A549 (cell line): ENCODE data around the gene PCDH18.

Source experiments
- CTCF ChIP-seq: fragments of >200 bp; sonication (Bioruptor Twin); formaldehyde crosslinking; IDR thresholded peaks from 3 replicates; pipeline ENCODE4 v1.5.1; 2016
- JUN ChIP-seq, 2 experiments: fragments of >200 bp; sonication (Bioruptor Twin); formaldehyde crosslinking; IDR thresholded peaks; 2 replicates in 1 of 2; 3 replicates in 1 of 2; pipeline ENCODE4 v1.6.1; 2016 to 2017
- POLR2A ChIP-seq: IDR thresholded peaks from 2 replicates; pipeline ENCODE4 v1.6.1; 2012; ENCODE audit warnings: mild to moderate bottlenecking, low read length
- RAD21 ChIP-seq, 2 experiments: fragments of >200 bp in 1 of 2; sonication (Bioruptor Twin) in 1 of 2; formaldehyde crosslinking in 1 of 2; IDR thresholded peaks in 1 of 2; conservative IDR thresholded peaks in 1 of 2; 2 replicates in 1 of 2; 3 replicates in 1 of 2; pipeline ENCODE4 v1.6.1; 2012 to 2018; ENCODE audit warnings: inconsistent platforms in 1 of 2
- RCOR1 ChIP-seq: fragments of 150-350 bp; IDR thresholded peaks from 2 replicates; pipeline ENCODE4 v1.6.1; 2014; ENCODE audit warnings: antibody characterized with exemption, low read length, low read depth
- RFX5 ChIP-seq: fragments of 450-650 bp; IDR thresholded peaks from 2 replicates; pipeline ENCODE4 v1.7.1; 2014; ENCODE audit warnings: antibody characterized with exemption, mild to moderate bottlenecking, moderate library complexity
- SMC3 ChIP-seq: fragments of >200 bp; sonication (Bioruptor Twin); formaldehyde crosslinking; IDR thresholded peaks from 3 replicates; pipeline ENCODE4 v1.6.1; 2018; ENCODE audit warnings: inconsistent platforms
- ZC3H11A ChIP-seq: fragments of 450-650 bp; IDR thresholded peaks from 2 replicates; pipeline ENCODE4 v1.6.1; 2014; ENCODE audit warnings: antibody characterized with exemption, mild to moderate bottlenecking

GRCh38 chr4:137543648-137544047, 11.4 kb upstream of the PCDH18 start:
- TF ChIP-seq CTCF (no peak), JUN (IDR thresholded peaks at IDR 0.05) (no peak), RCOR1 (no peak), RFX5 (no peak), POLR2A (no peak), RAD21 (conservative IDR thresholded peaks at IDR 0.05 in 1 of 2, IDR thresholded peaks at IDR 0.05 in 1 of 2) (no peak), SMC3 (no peak), ZC3H11A (no peak)
